ENCODE results near the gene OR9I1.

OR9I1 gene

GRCh38 chr11:58125469-58125868 is at the start of gene OR9I1:
Gene OR9I1 (minus strand): TSS chr11:58125530. CDS start chr11:58119444, 6,086 bp downstream.
- no peak for DNase-seq (ENCODE audit: low read depth)

- DNase-seq (ENCODE audit: low read depth), result no peak
These were observed 40.3 kb upstream of the OR9I1 start for GRCh38 chr11:58165504-58166106.

GRCh38 chr11:58164990-58165389 is 39.7 kb upstream of the OR9I1 start:
- DNase-seq (ENCODE audit: low read depth), result no peak

- DNase-seq (ENCODE audit: low read depth), result no peak
These were observed 39.1 kb upstream of the OR9I1 start for GRCh38 chr11:58164389-58164788.

GRCh38 chr11:58152781-58153180 is 27.5 kb upstream of the OR9I1 start:
- DNase-seq (ENCODE audit: low read depth), result no peak

GRCh38 chr11:58142761-58143160 is 17.4 kb upstream of the OR9I1 start:
- DNase-seq (ENCODE audit: low read depth), result no peak

GRCh38 chr11:58135171-58135570 is 9.8 kb upstream of the OR9I1 start:
- DNase-seq (ENCODE audit: low read depth), result no peak

- no peak for DNase-seq (ENCODE audit: low read depth)
These were observed 8.8 kb upstream of the OR9I1 start for GRCh38 chr11:58134151-58134550.

- no peak for DNase-seq (ENCODE audit: low read depth)
These were observed 8.2 kb upstream of the OR9I1 start for GRCh38 chr11:58133309-58134076.

GRCh38 chr11:58127350-58127749 is 2.0 kb upstream of the OR9I1 start:
- no peak for DNase-seq (ENCODE audit: low read depth)

- DNase-seq (ENCODE audit: low read depth), result no peak
These were observed 4.2 kb downstream of the OR9I1 start for GRCh38 chr11:58121096-58121495.

GRCh38 chr11:58097437-58097836 is 27.9 kb downstream of the OR9I1 start:
- no peak for DNase-seq (ENCODE audit: low read depth)

- no peak for DNase-seq (ENCODE audit: low read depth)
These were observed 38.8 kb downstream of the OR9I1 start for GRCh38 chr11:58086528-58086927.

- no peak for DNase-seq (ENCODE audit: low read depth)
These were observed 49.5 kb downstream of the OR9I1 start for GRCh38 chr11:58075781-58076180.

GRCh38 chr11:58070585-58070984 is 54.7 kb downstream of the OR9I1 start:
- DNase-seq (ENCODE audit: low read depth), result no peak

- DNase-seq (ENCODE audit: low read depth), result no peak
These were observed 56.7 kb downstream of the OR9I1 start for GRCh38 chr11:58068655-58069054.

GRCh38 chr11:58067685-58068084 is 57.6 kb downstream of the OR9I1 start:
- DNase-seq (ENCODE audit: low read depth), result no peak

All from HS-27A (cell line).